H1 (cell line): ENCODE measurements around the gene MRFAP1. TPM values are rescaled to one million over a fixed set of nuclear protein-coding genes. Genes with fewer than 3 reads are reported as not detected.

ENCODE experiments used
- CTCF ChIA-PET: fragments of 300-600 bp; sonication (Branson Sonifier 250); formaldehyde crosslinking; loops from one replicate; lab custom pipeline; 2021; ENCODE audit not compliant: partially characterized antibody; lab: Charles Lee
- POLR2A ChIA-PET: fragments of 300-600 bp; sonication (Branson Sonifier 250); formaldehyde crosslinking; loops from one replicate; lab custom pipeline; 2021; ENCODE audit warnings: inconsistent platforms; ENCODE audit not compliant: partially characterized antibody; lab: Charles Lee
- DNase-seq, 2 experiments: peaks; one replicate each; pipeline versions ENCODE4 v3.0.0 to v3.0.0-alpha.2; 2010 to 2022; ENCODE audit warnings: low spot score in 2 of 2, low read depth in 1 of 2, mixed read lengths in 1 of 2
- FAIRE-seq: peaks from 2 replicates; lab custom pipeline; 2011; peaks lifted over from hg19 to GRCh38; lab: Jason Lieb, UNC
- H2AFZ ChIP-seq: 2 replicates; pipeline ENCODE4 v1.8.1; 2012; ENCODE audit warnings: low read length, inconsistent platforms
- H2AK5ac ChIP-seq: 2 replicates; pipeline ENCODE4 v1.6.1; 2013; ENCODE audit warnings: low read depth, low read length
- H2BK120ac ChIP-seq: replicated peaks from 2 replicates; pipeline ENCODE3; 2013; ENCODE audit warnings: low read depth, low read length, inconsistent platforms
- H2BK12ac ChIP-seq: 2 replicates; pipeline ENCODE4 v1.6.1; 2013; ENCODE audit warnings: low read depth, low read length
- H2BK15ac ChIP-seq: 2 replicates; pipeline ENCODE4 v1.6.1; 2013; ENCODE audit warnings: low read length
- H2BK20ac ChIP-seq: 2 replicates; pipeline ENCODE4 v1.6.1; 2013; ENCODE audit warnings: low read length
- H2BK5ac ChIP-seq: 2 replicates; pipeline ENCODE4 v1.6.1; 2013; ENCODE audit warnings: low read depth, low read length
- H3K14ac ChIP-seq: 2 replicates; pipeline ENCODE4 v1.6.1; 2013; ENCODE audit warnings: inconsistent platforms; ENCODE audit not compliant: insufficient read length
- H3K18ac ChIP-seq: 2 replicates; pipeline ENCODE4 v1.6.1; 2013; ENCODE audit warnings: low read length; ENCODE audit errors: extremely low read depth
- H3K23ac ChIP-seq: 2 replicates; pipeline ENCODE4 v1.6.1; 2013; ENCODE audit warnings: inconsistent platforms; ENCODE audit not compliant: insufficient read length
- H3K23me2 ChIP-seq: 2 replicates; pipeline ENCODE4 v1.6.1; 2013; ENCODE audit warnings: low read depth, low read length
- H3K27ac ChIP-seq: 2 replicates; pipeline ENCODE4 v1.6.1; 2011; ENCODE audit warnings: low read depth, low read length, inconsistent platforms
- H3K27me3 ChIP-seq, 4 experiments: replicated peaks in 1 of 4; 1 replicate in 1 of 4; 2 replicates in 3 of 4; pipeline versions ENCODE4 v1.6.1 to v1.8.1; 2011 to 2013; ENCODE audit warnings: low read length in 3 of 4, mild to moderate bottlenecking in 3 of 4, inconsistent platforms in 2 of 4, mixed read lengths in 2 of 4, moderate library complexity in 1 of 4; ENCODE audit not compliant: control insufficient read depth in 3 of 4, insufficient read depth in 3 of 4; ENCODE audit errors: extremely low read depth in 1 of 4
- H3K36me3 ChIP-seq, 4 experiments: 2 replicates each; pipeline versions ENCODE4 v1.6.1 to v1.8.1; 2011 to 2013; ENCODE audit warnings: mild to moderate bottlenecking in 4 of 4, low read length in 3 of 4, moderate library complexity in 2 of 4, control low read depth in 1 of 4, inconsistent platforms in 1 of 4; ENCODE audit not compliant: insufficient read depth in 4 of 4, control insufficient read depth in 2 of 4
- H3K4ac ChIP-seq: replicated peaks from 2 replicates; pipeline ENCODE3; 2013; ENCODE audit warnings: low read length, low read depth, mixed read lengths, inconsistent platforms; ENCODE audit not compliant: insufficient read length
- H3K4me1 ChIP-seq, 4 experiments: replicated peaks in 1 of 4; 1 replicate in 1 of 4; 2 replicates in 3 of 4; pipeline versions ENCODE4 v1.6.1 to v1.8.1; 2011 to 2013; ENCODE audit warnings: low read length in 3 of 4, inconsistent platforms in 2 of 4, mixed read lengths in 1 of 4; ENCODE audit not compliant: insufficient read depth in 4 of 4, control insufficient read depth in 3 of 4
- H3K4me2 ChIP-seq, 2 experiments: 2 replicates each; pipeline versions ENCODE4 v1.6.1 to v1.8.1; 2011 to 2013; ENCODE audit warnings: low read depth in 2 of 2, low read length in 2 of 2, control low read depth in 1 of 2, inconsistent platforms in 1 of 2, mild to moderate bottlenecking in 1 of 2; ENCODE audit not compliant: insufficient read depth in 1 of 2
- H3K4me3 ChIP-seq, 4 experiments: fragments of 200-600, 300-600 bp in 1 of 4; sonication (generic), shearing (Covaris generic), sonication (Bioruptor Twin) in 1 of 4; 2 replicates each; pipeline versions ENCODE4 v1.5.1 to v1.8.1; 2011 to 2016; ENCODE audit warnings: low read length in 4 of 4, low read depth in 3 of 4, control low read depth in 2 of 4, inconsistent platforms in 2 of 4, mild to moderate bottlenecking in 2 of 4, mixed read lengths in 1 of 4, moderate library complexity in 1 of 4; ENCODE audit not compliant: insufficient read depth in 2 of 4; ENCODE audit errors: extremely low read depth in 1 of 4
- H3K56ac ChIP-seq: replicated peaks from 2 replicates; pipeline ENCODE3; 2013; ENCODE audit warnings: low read depth, mild to moderate bottlenecking, mixed read lengths, low read length, inconsistent platforms; ENCODE audit not compliant: insufficient read length
- H3K79me1 ChIP-seq: 2 replicates; pipeline ENCODE4 v1.6.1; 2013; ENCODE audit warnings: low read depth, low read length, control low read depth
- H3K79me2 ChIP-seq, 2 experiments: 2 replicates each; pipeline versions ENCODE4 v1.6.1 to v1.8.1; 2012 to 2013; ENCODE audit warnings: low read length in 2 of 2, mild to moderate bottlenecking in 2 of 2, inconsistent platforms in 1 of 2; ENCODE audit not compliant: insufficient read depth in 2 of 2, control insufficient read depth in 1 of 2
- H3K9ac ChIP-seq, 4 experiments: replicated peaks in 1 of 4; 1 replicate in 1 of 4; 2 replicates in 3 of 4; pipeline versions ENCODE4 v1.6.1 to v1.8.1; 2011 to 2013; ENCODE audit warnings: low read depth in 3 of 4, low read length in 3 of 4, control low read depth in 2 of 4, mild to moderate bottlenecking in 2 of 4, moderate library complexity in 2 of 4, inconsistent platforms in 1 of 4; ENCODE audit errors: extremely low read depth in 1 of 4
- H3K9me3 ChIP-seq, 2 experiments: 2 replicates each; pipeline versions ENCODE4 v1.6.1 to v1.8.1; 2012 to 2013; ENCODE audit warnings: mild to moderate bottlenecking in 2 of 2, moderate library complexity in 2 of 2, control low read depth in 1 of 2, inconsistent platforms in 1 of 2, low read depth in 1 of 2, low read length in 1 of 2, mixed read lengths in 1 of 2; ENCODE audit not compliant: insufficient read depth in 2 of 2
- H4K20me1 ChIP-seq, 2 experiments: replicated peaks in 1 of 2; 2 replicates each; pipeline versions ENCODE3 to v1.8.1; 2011 to 2013; ENCODE audit warnings: inconsistent platforms in 2 of 2, low read length in 2 of 2, mild to moderate bottlenecking in 1 of 2; ENCODE audit not compliant: insufficient read depth in 2 of 2, control insufficient read depth in 1 of 2
- H4K5ac ChIP-seq: 2 replicates; pipeline ENCODE4 v1.6.1; 2013; ENCODE audit warnings: low read length, low read depth, mixed read lengths, inconsistent platforms; ENCODE audit not compliant: insufficient read length
- H4K8ac ChIP-seq: 2 replicates; pipeline ENCODE4 v1.8.0; 2013; ENCODE audit warnings: mild to moderate bottlenecking, moderate library complexity, low read length, inconsistent platforms; ENCODE audit not compliant: insufficient read depth; ENCODE audit errors: extremely low read depth
- H4K91ac ChIP-seq: replicated peaks from 2 replicates; pipeline ENCODE3; 2013; ENCODE audit warnings: low read length, mixed read lengths, inconsistent platforms; ENCODE audit not compliant: insufficient read length
- CTCF ChIP-seq, 3 experiments: IDR thresholded peaks; 1 replicate in 2 of 3; 2 replicates in 1 of 3; pipeline versions ENCODE4 v1.5.1 to v1.6.1; 2011; ENCODE audit warnings: low read length in 3 of 3, mild to moderate bottlenecking in 3 of 3, inconsistent platforms in 2 of 3, low read depth in 1 of 3, moderate library complexity in 1 of 3; ENCODE audit not compliant: insufficient read depth in 1 of 3; ENCODE audit errors: control extremely low read depth in 1 of 3
- E2F6 ChIP-seq: IDR thresholded peaks from 2 replicates; pipeline ENCODE4 v1.6.1; 2012; ENCODE audit warnings: inconsistent platforms
- HDAC6 ChIP-seq: IDR thresholded peaks from one replicate; pipeline ENCODE4 v1.7.1; 2012; ENCODE audit warnings: low read depth, mild to moderate bottlenecking, inconsistent platforms, low read length, moderate library complexity
- KDM1A ChIP-seq: fragments of 200-600, 300-600 bp; sonication (generic); IDR thresholded peaks from 2 replicates; pipeline ENCODE4 v1.7.1; 2016; ENCODE audit warnings: mild to moderate bottlenecking, low read length, borderline replicate concordance
- NANOG ChIP-seq: IDR thresholded peaks from 2 replicates; pipeline ENCODE4 v1.6.1; 2011; ENCODE audit warnings: low read length, low read depth, mild to moderate bottlenecking, inconsistent platforms; ENCODE audit not compliant: insufficient read depth, poor library complexity, severe bottlenecking
- RNF2 ChIP-seq: fragments of 200-900, 300-1000 bp; sonication (generic); IDR thresholded peaks from 2 replicates; pipeline ENCODE4 v1.7.1; 2016; ENCODE audit warnings: borderline replicate concordance, low read depth, mild to moderate bottlenecking, antibody characterized with exemption, low read length; ENCODE audit not compliant: poor library complexity, severe bottlenecking; ENCODE audit errors: missing control alignments
- SAP30 ChIP-seq: fragments of 300-600 bp; sonication (generic); IDR thresholded peaks from 2 replicates; pipeline ENCODE4 v1.7.1; 2012; ENCODE audit warnings: low read length, moderate library complexity, mild to moderate bottlenecking, inconsistent platforms; ENCODE audit not compliant: insufficient read depth, insufficient replicate concordance
- SIN3A ChIP-seq, 2 experiments: IDR thresholded peaks in 1 of 2; conservative IDR thresholded peaks in 1 of 2; 2 replicates each; pipeline ENCODE4 v1.6.1; 2011 to 2012; ENCODE audit warnings: low read length in 2 of 2, improper control_type of control experiment in 1 of 2, low read depth in 1 of 2, mild to moderate bottlenecking in 1 of 2
- WGBS, 2 experiments: shearing (Covaris generic) in 1 of 2; methylation state at CpG; one replicate each; pipeline versions ENCODE4 v1.1.6 to v1.1.7; 2013 to 2015; ENCODE audit warnings: low lambda C conversion rate in 2 of 2, mixed read lengths in 2 of 2, inconsistent platforms in 1 of 2, low coverage in 1 of 2, missing lambda C conversion rate in 1 of 2; ENCODE audit not compliant: insufficient replicate concordance in 2 of 2, insufficient coverage in 1 of 2, insufficient read length in 1 of 2; ENCODE audit errors: extremely low coverage in 1 of 2, missing lambda C conversion rate in 1 of 2; 5-methylcytosine and 5-hydroxymethylcytosine counted together
- polyA plus RNA-seq, 7 experiments: library from polyadenylated mRNA; depleted of rRNA in 3 of 7; stranded (reverse) in 5 of 7; unstranded in 2 of 7; fragments of >200 nt in 5 of 7; fragments of 200-250 nt in 2 of 7; gene quantifications; 1 replicate in 5 of 7; 2 replicates in 1 of 7; 4 replicates in 1 of 7; pipeline versions ENCODE4 v1.2.1 to v1.2.3, GENCODE V29; 2011 to 2013; ENCODE audit warnings: missing spikeins in 2 of 7, mixed read lengths in 2 of 7
- total RNA-seq: library from RNA; stranded (reverse); fragmentation: NEBNext Ultra II Directional; extraction: Animal tissue kit (Norgen Biotek cat#: 25700); gene quantifications from 2 replicates; pipeline ENCODE4 v1.2.1, GENCODE V29; 2021

Gene MRFAP1
- total and polyA plus RNA-seq, 2 of the 8 experiments (the other 6 are each of a cell fraction or from before 2014, with no cell fraction given) = 108 to 307 TPM

DNA sequence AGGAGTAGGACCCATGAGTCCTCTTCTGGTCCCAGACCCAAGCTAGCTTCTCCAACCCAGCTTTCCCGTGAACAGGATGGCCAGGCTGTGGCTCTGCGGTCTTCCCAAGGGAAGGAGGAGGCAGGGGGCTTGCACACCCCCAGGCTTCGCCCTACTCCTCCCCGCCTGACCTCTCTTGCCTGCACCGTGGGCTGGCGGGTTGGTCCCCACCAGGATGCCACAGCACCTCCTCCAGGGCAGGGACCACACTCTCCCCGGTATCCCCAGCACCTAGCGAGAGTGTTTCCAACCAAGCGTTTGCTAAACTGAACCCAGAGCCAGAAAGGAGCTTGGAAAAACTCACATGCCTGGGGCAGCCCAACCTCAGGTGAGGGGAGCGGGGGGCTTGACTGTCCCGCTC is 44.2 kb downstream of the MRFAP1 start:
- Histone ChIP-seq H3K23ac (no peak overlapping the region), H3K27me3 (0 out of 7 replicates have a peak, but pooled peaks cover 0 to 2% (median 0%) of the 10 kb centered on the region in 4 experiments), H4K20me1 (peaks cover 3 to 6% of the 10 kb centered on the region in 2 experiments), H2AFZ (no peak overlapping the region), H3K14ac (no peak overlapping the region), H3K4me1 (peaks cover 0 to 12% (median 9%) of the 10 kb centered on the region in 4 experiments; a peak in 5 of 7 replicates), H3K4me2 (no peak overlapping the region), H4K5ac (no peak overlapping the region), H3K4ac (no peak overlapping the region), H3K4me3 (no peak overlapping the region), H3K27ac (no peak overlapping the region), H2BK15ac (no peak overlapping the region), H3K9ac (no peak overlapping the region; a peak in 1 of 7 replicates), H2BK120ac (no peak overlapping the region), H2AK5ac (no peak overlapping the region), H3K36me3 (no peaks in the 10 kb centered on the region), H3K79me2 (no peaks in the 10 kb centered on the region), H4K8ac (no peak overlapping the region), H3K9me3 (peaks cover 0 to 4% of the 10 kb centered on the region in 2 experiments; a peak in 2 of 4 replicates), H4K91ac (no peak overlapping the region), H3K79me1 (peaks cover 6% of the 10 kb centered on the region), H3K18ac (no peak overlapping the region), H2BK12ac (no peak overlapping the region), H3K56ac (no peak overlapping the region), H2BK5ac (no peak overlapping the region), H2BK20ac (no peak overlapping the region), H3K23me2 (no peaks in the 10 kb centered on the region)
- ChIA-PET CTCF (interaction anchor here (0.8 to 2.7 kb wide), 8 partner anchors 8 to 324 kb away, joined by 3 to 19 read pairs (median 3); partner anchors contain the start of gene S100P), POLR2A (interaction anchor here (0.9 to 3.2 kb wide), 2 partner anchors 9 to 10 kb away, joined by 4 to 20 read pairs; partner anchors contain the start of gene S100P)
- FAIRE-seq (no peak), DNase-seq (no peak)
- 95% methylated on average over 10 of the region's 11 CpGs; no CpG with 5 or more reads in 1 of the 2 experiments for WGBS, 2 experiments
- TF ChIP-seq HDAC6 (no peak), NANOG (no peak), RNF2 (no peak), E2F6 (no peak), KDM1A (no peak), SIN3A (conservative IDR thresholded peaks at IDR 0.05 in 1 of 2, IDR thresholded peaks at IDR 0.05 in 1 of 2; ENCODE audit: low read depth in 1 of 2, low read length in 2 of 2) (no peak), SAP30 (no peak), CTCF (IDR thresholded peaks at IDR 0.05; ENCODE audit: control extremely low read depth in 1 of 3, insufficient read depth in 1 of 3, low read depth in 1 of 3, low read length in 3 of 3) (no peak)
